Panc1 (cell line): ENCODE measurements around the gene TAS2R41.

Experiments used
- POLR2AphosphoS5 ChIP-seq: IDR thresholded peaks from 2 replicates; pipeline ENCODE4 v1.6.1; 2012; ENCODE audit warnings: mild to moderate bottlenecking, low read depth, low read length, moderate library complexity
- REST ChIP-seq, 2 experiments: IDR thresholded peaks; 2 replicates each; pipeline ENCODE4 v1.6.1; 2011 to 2012; ENCODE audit warnings: low read depth in 2 of 2, control low read depth in 1 of 2, low read length in 1 of 2, mild to moderate bottlenecking in 1 of 2, moderate library complexity in 1 of 2; ENCODE audit not compliant: insufficient read depth in 1 of 2
- SIN3A ChIP-seq: IDR thresholded peaks from 2 replicates; pipeline ENCODE4 v1.6.1; 2012; ENCODE audit warnings: low read depth, mild to moderate bottlenecking, low read length, moderate library complexity, borderline replicate concordance; ENCODE audit not compliant: insufficient read depth
- TCF7L2 ChIP-seq: IDR thresholded peaks from 2 replicates; pipeline ENCODE4 v1.6.1; 2011; ENCODE audit warnings: mild to moderate bottlenecking, low read depth, low read length, inconsistent platforms
- TF ChIP-seq, protein P1 (sequence below): fragments of 450-650 bp; IDR thresholded peaks from 2 replicates; pipeline ENCODE4 v1.5.1; 2017; ENCODE audit warnings: mild to moderate bottlenecking

- TF ChIP-seq, protein P1, sequence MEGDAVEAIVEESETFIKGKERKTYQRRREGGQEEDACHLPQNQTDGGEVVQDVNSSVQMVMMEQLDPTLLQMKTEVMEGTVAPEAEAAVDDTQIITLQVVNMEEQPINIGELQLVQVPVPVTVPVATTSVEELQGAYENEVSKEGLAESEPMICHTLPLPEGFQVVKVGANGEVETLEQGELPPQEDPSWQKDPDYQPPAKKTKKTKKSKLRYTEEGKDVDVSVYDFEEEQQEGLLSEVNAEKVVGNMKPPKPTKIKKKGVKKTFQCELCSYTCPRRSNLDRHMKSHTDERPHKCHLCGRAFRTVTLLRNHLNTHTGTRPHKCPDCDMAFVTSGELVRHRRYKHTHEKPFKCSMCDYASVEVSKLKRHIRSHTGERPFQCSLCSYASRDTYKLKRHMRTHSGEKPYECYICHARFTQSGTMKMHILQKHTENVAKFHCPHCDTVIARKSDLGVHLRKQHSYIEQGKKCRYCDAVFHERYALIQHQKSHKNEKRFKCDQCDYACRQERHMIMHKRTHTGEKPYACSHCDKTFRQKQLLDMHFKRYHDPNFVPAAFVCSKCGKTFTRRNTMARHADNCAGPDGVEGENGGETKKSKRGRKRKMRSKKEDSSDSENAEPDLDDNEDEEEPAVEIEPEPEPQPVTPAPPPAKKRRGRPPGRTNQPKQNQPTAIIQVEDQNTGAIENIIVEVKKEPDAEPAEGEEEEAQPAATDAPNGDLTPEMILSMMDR = no peak
- no peak for TF ChIP-seq REST (IDR thresholded peaks at IDR 0.05; ENCODE audit: insufficient read depth in 1 of 2, low read depth in 2 of 2, low read length in 1 of 2)
- no peak for TF ChIP-seq POLR2AphosphoS5
- no peak for TF ChIP-seq SIN3A
- no peak for TF ChIP-seq TCF7L2
Observed at GRCh38 chr7:143507534-143508055, 29.9 kb downstream of the TAS2R41 start.
